Esophagus (tissue), 2 donors: Measurements from ENCODE around the gene GBE1. TPM values are rescaled to one million over a fixed set of nuclear protein-coding genes. Genes with fewer than 3 reads are reported as not detected.

ENCODE experiments used
- H3K27ac ChIP-seq, 2 donors: one replicate each; pipeline ENCODE4 v1.5.1; 2013; ENCODE audit warnings: low read depth in 2 of 2, mild to moderate bottlenecking in 2 of 2, inconsistent platforms in 1 of 2, low read length in 1 of 2, moderate library complexity in 1 of 2
- H3K27me3 ChIP-seq, 2 donors: one replicate each; pipeline ENCODE4 v1.6.1; 2013; ENCODE audit warnings: low read length in 2 of 2, control low read depth in 1 of 2, mild to moderate bottlenecking in 1 of 2; ENCODE audit not compliant: insufficient read depth in 2 of 2, control insufficient read depth in 1 of 2
- H3K36me3 ChIP-seq, 2 donors: one replicate each; pipeline ENCODE4 v1.6.1; 2013; ENCODE audit warnings: low read length in 1 of 2; ENCODE audit not compliant: control insufficient read depth in 2 of 2, insufficient read depth in 2 of 2
- H3K4me1 ChIP-seq, 2 donors: one replicate each; pipeline ENCODE4 v1.6.1; 2013; ENCODE audit warnings: low read length in 1 of 2; ENCODE audit not compliant: control insufficient read depth in 2 of 2, insufficient read depth in 2 of 2
- H3K4me3 ChIP-seq, 2 donors: one replicate each; pipeline ENCODE4 v1.5.1; 2013; ENCODE audit warnings: low read length in 2 of 2, mild to moderate bottlenecking in 2 of 2, low read depth in 1 of 2, moderate library complexity in 1 of 2
- H3K9me3 ChIP-seq, 2 donors: one replicate each; pipeline ENCODE4 v1.6.1; 2013; ENCODE audit warnings: mild to moderate bottlenecking in 2 of 2, low read depth in 1 of 2, low read length in 1 of 2, moderate library complexity in 1 of 2; ENCODE audit not compliant: control insufficient read depth in 2 of 2, insufficient read depth in 1 of 2
- WGBS, 2 donors: extraction: QIAGEN DNeasy Blood & Tissue Kit; methylation state at CpG; one replicate each; pipeline ENCODE4 v1.1.7; 2013; 5-methylcytosine and 5-hydroxymethylcytosine counted together
- polyA plus RNA-seq, 2 donors: library from polyadenylated mRNA; stranded (reverse); fragments of 200-250 nt; gene quantifications; one replicate each; pipeline ENCODE4 v1.2.3, GENCODE V29; 2013
- donor health status: healthy with polysubstance abuse.
- donor health status: Bipolar disorder and iron deficiency.

GBE1 gene
- polyA plus RNA-seq, 2 donors = 7.1 to 16.9 TPM

DNA sequence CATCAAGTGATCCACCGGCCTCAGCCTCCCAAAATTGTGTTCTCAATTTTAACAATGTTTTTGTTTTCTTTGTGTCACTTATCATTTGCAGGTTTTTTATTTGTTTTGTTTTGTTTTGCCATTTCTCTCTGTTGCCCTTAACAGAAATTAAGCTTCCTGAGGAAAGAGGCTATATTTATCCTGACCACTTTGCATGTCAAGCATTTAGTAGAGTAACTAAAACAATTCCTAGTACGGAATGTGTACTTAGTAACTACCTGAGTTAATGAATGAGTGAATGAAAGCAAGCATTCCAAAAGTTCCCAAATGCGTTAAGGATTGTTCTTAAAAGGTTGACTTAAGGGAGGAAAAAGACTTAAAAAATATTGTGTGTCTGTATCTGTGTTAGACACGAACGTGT lies 193.1 kb downstream of the GBE1 start:
- no peaks in the 10 kb centered on the region for H3K36me3 ChIP-seq
- H3K27ac ChIP-seq = no peak overlapping the region
- WGBS, 2 donors = 87% methylated on average over 5 of the region's 5 CpGs
- no peaks in the 10 kb centered on the region for H3K27me3 ChIP-seq
- H3K9me3 ChIP-seq = no peaks in the 10 kb centered on the region
- no peak overlapping the region for H3K4me3 ChIP-seq
- no peaks in the 10 kb centered on the region for H3K4me1 ChIP-seq

DNA sequence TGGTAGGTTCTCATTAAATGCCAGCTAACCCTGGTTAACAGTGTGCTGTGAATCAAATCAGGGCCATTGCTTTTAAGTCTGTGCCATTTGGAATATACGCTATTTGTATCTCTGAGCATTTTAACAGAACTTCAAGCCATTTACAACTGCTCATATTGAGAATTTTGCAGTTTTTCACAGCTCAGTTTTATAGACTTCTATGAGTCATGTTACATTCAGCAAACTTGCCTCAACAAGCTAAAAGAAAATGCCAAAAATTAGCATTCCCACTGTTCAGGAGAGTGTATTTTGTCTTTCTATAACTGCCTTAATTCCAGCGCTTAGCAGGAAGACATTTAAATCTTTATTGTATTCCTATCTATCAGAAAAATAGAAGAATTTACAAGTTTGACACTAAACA lies 196.4 kb downstream of the GBE1 start:
- H3K9me3 ChIP-seq = no peaks in the 10 kb centered on the region
- no peak overlapping the region for H3K27ac ChIP-seq
- no peak overlapping the region for H3K4me3 ChIP-seq
- WGBS, 2 donors = 81 to 86% methylated on average over 2 of the region's 2 CpGs
- H3K36me3 ChIP-seq = no peaks in the 10 kb centered on the region
- H3K4me1 ChIP-seq = no peaks in the 10 kb centered on the region
- no peaks in the 10 kb centered on the region for H3K27me3 ChIP-seq

DNA sequence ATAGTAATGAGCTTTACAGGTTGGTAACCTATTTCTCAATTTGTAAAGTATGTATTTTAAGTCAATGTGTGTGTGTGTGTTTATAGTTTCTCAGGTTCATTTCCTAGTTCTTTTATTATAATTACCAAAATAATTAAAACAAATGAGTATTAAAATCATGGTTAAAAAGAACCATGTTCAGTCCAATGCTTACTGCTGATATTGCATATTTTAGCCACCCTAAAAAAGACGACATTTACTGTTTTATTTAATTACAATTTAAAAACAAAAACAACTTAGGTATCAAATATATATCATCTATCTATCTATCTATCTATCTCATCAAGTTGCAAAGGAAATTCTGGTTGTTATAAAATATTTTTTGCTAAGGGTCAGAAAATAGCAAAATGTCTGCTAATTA lies 203.3 kb downstream of the GBE1 start:
- Histone ChIP-seq H3K9me3 (no peaks in the 10 kb centered on the region), H3K27me3 (no peaks in the 10 kb centered on the region), H3K4me1 (no peaks in the 10 kb centered on the region), H3K36me3 (no peaks in the 10 kb centered on the region), H3K27ac (no peak overlapping the region), H3K4me3 (no peak overlapping the region)
- WGBS, 2 donors = 32 to 61% methylated on average over 1 of the region's 1 CpG

DNA sequence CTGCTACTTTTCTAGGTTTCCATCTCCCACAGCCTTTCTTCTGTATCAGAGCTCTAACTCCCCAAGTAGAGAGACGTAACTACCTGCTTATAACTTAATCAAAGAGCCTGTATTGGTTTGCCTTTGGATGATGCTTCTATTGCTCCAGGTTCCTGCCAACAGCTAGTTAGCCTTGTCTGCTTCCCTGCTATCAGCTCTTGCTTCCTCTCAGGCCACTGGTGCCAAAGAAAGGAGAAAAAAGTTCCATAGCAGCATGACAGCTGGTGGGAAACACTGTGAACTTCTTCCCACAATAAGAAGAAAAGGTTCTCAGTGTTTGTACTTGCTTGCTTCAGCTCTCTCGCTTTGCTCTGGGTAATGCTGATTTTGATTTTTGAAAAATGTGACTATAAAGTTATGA lies 206.6 kb downstream of the GBE1 start:
- Histone ChIP-seq H3K4me1 (no peaks in the 10 kb centered on the region), H3K27ac (no peak overlapping the region), H3K27me3 (no peaks in the 10 kb centered on the region), H3K9me3 (no peaks in the 10 kb centered on the region), H3K36me3 (no peaks in the 10 kb centered on the region), H3K4me3 (no peak overlapping the region)
- 73 to 74% methylated on average over 2 of the region's 2 CpGs for WGBS, 2 donors

DNA sequence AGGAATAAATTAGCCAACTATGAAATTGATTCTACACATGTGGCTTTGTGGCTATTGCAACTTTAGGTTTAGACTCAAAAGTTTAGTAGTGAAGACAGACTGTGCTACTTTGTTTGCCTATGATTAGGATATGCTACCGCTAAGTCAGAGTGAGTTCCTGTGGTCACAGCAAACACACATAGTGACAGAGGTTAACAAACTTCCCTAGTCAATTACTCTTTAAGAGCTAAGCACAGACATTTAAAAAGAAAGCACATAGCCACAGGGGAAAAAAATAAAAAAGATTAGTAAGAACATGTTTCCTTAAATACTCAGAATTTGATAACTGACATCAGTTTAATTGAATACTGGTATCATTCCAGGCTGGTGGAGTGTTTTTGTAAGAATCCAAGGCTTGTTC lies 207.1 kb downstream of the GBE1 start:
- Histone ChIP-seq H3K4me3 (no peak overlapping the region), H3K4me1 (no peaks in the 10 kb centered on the region), H3K27me3 (no peaks in the 10 kb centered on the region), H3K9me3 (no peaks in the 10 kb centered on the region), H3K36me3 (no peaks in the 10 kb centered on the region), H3K27ac (no peak overlapping the region)
- 29 to 62% methylated on average over 1 of the region's 1 CpG for WGBS, 2 donors

DNA sequence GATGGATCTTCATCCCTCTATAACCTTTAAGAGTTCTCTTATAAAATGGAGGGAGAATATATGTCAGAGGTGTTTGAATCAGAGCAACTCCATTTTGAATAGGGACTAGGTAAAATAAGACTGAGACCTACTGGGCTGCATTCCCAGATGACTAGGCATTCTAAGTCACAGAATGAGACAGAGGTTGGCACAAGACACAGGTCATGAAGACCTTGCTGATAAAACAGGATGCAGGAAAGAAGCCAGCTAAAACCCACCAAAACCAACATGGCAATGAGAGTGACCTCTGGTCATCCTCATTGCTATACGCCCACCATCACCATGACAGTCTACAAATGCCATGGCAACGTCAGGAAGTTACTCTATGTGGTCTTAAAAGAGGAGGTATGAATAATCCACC lies 211.0 kb downstream of the GBE1 start:
- no peaks in the 10 kb centered on the region for H3K4me1 ChIP-seq
- H3K27ac ChIP-seq = no peak overlapping the region
- H3K27me3 ChIP-seq = no peaks in the 10 kb centered on the region
- WGBS, 2 donors = 94 to 98% methylated on average over 2 of the region's 2 CpGs
- H3K36me3 ChIP-seq = no peaks in the 10 kb centered on the region
- no peaks in the 10 kb centered on the region for H3K9me3 ChIP-seq
- H3K4me3 ChIP-seq = no peak overlapping the region

DNA sequence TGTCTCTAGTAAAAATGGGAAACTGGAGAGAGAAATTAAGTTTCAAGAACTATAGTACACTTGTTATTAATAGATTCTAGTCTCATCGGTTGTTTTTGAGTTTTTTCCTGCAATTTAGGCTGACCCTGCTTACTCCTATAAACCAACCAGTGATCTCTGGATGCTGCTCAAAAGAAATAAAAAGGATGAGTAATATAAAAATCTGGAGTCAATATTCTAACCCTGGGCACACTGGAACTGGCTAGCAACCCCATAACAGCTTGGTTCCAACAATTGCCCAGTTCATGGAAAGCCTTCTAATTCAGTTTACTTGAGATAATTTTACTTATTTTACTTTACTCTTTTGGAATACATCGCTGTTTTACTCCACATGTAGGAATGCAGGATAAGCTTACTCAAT lies 211.6 kb downstream of the GBE1 start:
- H3K27ac ChIP-seq = no peak overlapping the region
- H3K9me3 ChIP-seq = no peaks in the 10 kb centered on the region
- no peaks in the 10 kb centered on the region for H3K36me3 ChIP-seq
- H3K4me1 ChIP-seq = no peaks in the 10 kb centered on the region
- H3K27me3 ChIP-seq = no peaks in the 10 kb centered on the region
- 88 to 94% methylated on average over 2 of the region's 2 CpGs for WGBS, 2 donors
- H3K4me3 ChIP-seq = no peak overlapping the region

DNA sequence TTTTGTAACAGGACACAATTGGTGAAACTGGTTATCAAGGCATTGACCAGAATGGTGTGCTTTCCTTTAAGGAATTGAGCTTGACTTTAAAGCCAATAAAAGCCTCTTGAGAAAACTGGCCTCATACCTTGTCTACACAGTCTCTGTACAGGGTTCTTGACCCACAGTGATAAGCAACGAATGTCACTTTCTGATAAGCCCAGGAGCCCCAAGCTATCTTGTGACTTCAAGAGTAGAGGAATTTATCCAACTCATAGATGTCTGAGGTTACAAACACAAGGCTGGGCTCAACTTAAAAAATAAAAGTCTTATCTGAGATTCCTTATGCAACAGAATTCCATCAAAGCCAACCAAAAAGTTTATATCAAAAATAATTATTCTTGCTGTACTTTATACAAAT lies 212.1 kb downstream of the GBE1 start:
- Histone ChIP-seq H3K4me3 (no peak overlapping the region), H3K27me3 (no peaks in the 10 kb centered on the region), H3K36me3 (no peaks in the 10 kb centered on the region), H3K9me3 (no peaks in the 10 kb centered on the region), H3K27ac (no peak overlapping the region), H3K4me1 (no peaks in the 10 kb centered on the region)
- 65 to 77% methylated on average over 1 of the region's 1 CpG for WGBS, 2 donors

DNA sequence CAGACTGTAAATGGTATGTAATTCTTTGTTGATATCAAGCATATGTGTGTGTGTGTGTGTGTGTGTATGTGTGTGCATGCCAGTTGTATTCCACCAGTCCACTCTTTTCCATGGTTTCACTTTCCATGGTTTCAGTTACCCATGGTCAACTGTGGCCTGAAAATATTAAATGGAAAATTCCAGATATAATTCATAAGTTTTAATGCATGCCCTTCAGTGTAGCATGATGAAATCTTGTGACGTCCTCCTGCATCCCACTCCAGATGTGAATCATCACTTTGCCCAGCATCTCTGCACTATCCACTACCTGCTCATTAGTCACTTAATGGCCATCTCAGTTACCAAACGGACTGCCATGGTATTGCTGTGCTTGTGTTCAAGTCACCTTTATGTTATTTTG lies 215.9 kb downstream of the GBE1 start:
- Histone ChIP-seq H3K27ac (no peak overlapping the region), H3K27me3 (no peaks in the 10 kb centered on the region), H3K4me3 (no peak overlapping the region), H3K9me3 (no peaks in the 10 kb centered on the region), H3K4me1 (no peaks in the 10 kb centered on the region), H3K36me3 (no peaks in the 10 kb centered on the region)
- 95 to 97% methylated on average over 2 of the region's 2 CpGs for WGBS, 2 donors

DNA sequence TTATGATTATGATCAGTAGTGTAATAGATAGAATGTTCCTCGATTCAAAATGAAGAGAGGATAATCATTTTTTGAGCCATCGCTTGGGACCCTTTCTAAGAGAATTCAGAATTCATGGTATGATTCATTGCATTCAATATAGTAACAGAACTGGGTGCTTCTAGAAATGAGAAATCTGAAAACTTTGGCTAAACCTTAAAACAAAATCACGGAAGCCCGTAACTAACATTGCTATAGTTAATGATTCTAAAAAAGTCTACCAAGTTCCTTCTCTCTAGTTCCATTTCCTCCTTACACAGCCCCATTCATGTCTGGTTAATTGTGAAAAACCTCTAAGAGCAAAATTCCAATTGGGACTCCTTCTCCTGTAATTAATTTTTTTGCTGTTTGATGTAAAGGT lies 217.1 kb downstream of the GBE1 start:
- no peaks in the 10 kb centered on the region for H3K9me3 ChIP-seq
- WGBS, 2 donors = 89 to 94% methylated on average over 4 of the region's 4 CpGs

More for the DNA sequence above, 217.1 kb downstream of the GBE1 start:
- no peaks in the 10 kb centered on the region for H3K36me3 ChIP-seq
- no peak overlapping the region for H3K27ac ChIP-seq
- no peaks in the 10 kb centered on the region for H3K4me1 ChIP-seq
- no peak overlapping the region for H3K4me3 ChIP-seq
- H3K27me3 ChIP-seq = no peaks in the 10 kb centered on the region
